ENCODE measurements around the gene FGGY. TPM values are rescaled to one million over a fixed set of nuclear protein-coding genes. Genes with fewer than 3 reads are reported as not detected.

Gene FGGY
- total and polyA plus RNA-seq, 2 donors (not counting 1 experiment from before 2014, with no cell fraction given), result 6.1 to 38.5 TPM

- Histone ChIP-seq H3K36me3 (replicated peaks in 1 of 2; ENCODE audit: control extremely low read depth in 1 of 2, control insufficient read depth in 1 of 2, extremely low read depth in 1 of 2, insufficient read depth in 2 of 2, low read length in 1 of 2) (no peaks in the 10 kb centered on the region), H3K9ac (ENCODE audit: low read length) (no peak overlapping the region), H3K4me1 (ENCODE audit: control insufficient read depth in 2 of 2, insufficient read depth in 2 of 2, low read length in 2 of 2) (peaks cover 15 to 16% of the 10 kb centered on the region in 2 donors), H3K9me3 (ENCODE audit: control extremely low read depth in 1 of 3, control insufficient read depth in 2 of 3, insufficient read depth in 1 of 3, low read length in 2 of 3) (no peaks in the 10 kb centered on the region), H3K79me2 (ENCODE audit: control insufficient read depth, insufficient read depth, low read length) (no peaks in the 10 kb centered on the region), H3K27ac (ENCODE audit: low read length in 2 of 2) (no peak overlapping the region), H3K27me3 (replicated peaks in 1 of 4; ENCODE audit: control extremely low read depth in 1 of 4, control insufficient read depth in 3 of 4, insufficient read depth in 4 of 4, low read length in 3 of 4) (no peaks in the 10 kb centered on the region), H3K4me3 (ENCODE audit: control extremely low read depth in 1 of 5, extremely low read depth in 1 of 5, insufficient read depth in 1 of 5, low read depth in 2 of 5, low read length in 4 of 5) (no peak overlapping the region), H4K20me1 (ENCODE audit: control insufficient read depth, insufficient read depth, low read length, poor library complexity, severe bottlenecking) (no peaks in the 10 kb centered on the region), H2AFZ (ENCODE audit: insufficient read depth, low read depth, low read length, poor library complexity, severe bottlenecking) (no peak overlapping the region), H3K4me2 (replicated peaks; ENCODE audit: low read depth, low read length, poor library complexity, severe bottlenecking) (no peak overlapping the region)
- intact Hi-C loops (cut with micrococcal nuclease), result loop anchor here (10.0 kb wide), 2 partner anchors 616 to 1146 kb away; partner anchors contain the start of gene OMA1
- 95% methylated on average over 7 of the region's 7 CpGs for WGBS (ENCODE audit: insufficient coverage)
- POLR2A ChIA-PET, result no interaction called here
- Mint-ChIP-seq H3K27ac (no peak overlapping the region), H3K9me3 (ENCODE audit: insufficient read depth) (no peaks in the 10 kb centered on the region), H3K4me3 (no peak overlapping the region), H3K27me3 (no peaks in the 10 kb centered on the region), H3K4me1 (peaks cover 14% of the 10 kb centered on the region)
- CTCF ChIA-PET, result interaction anchor here (1.2 to 1.5 kb wide), 2 partner anchors 8 to 908 kb away, joined by 3 to 4 read pairs; no protein-coding TSS in a partner anchor
- no peak for DNase-seq
- no peak for ATAC-seq (ENCODE audit: low read depth)
- no peak for TF ChIP-seq CTCF (IDR thresholded peaks at IDR 0.05)
- TF ChIP-seq EZH2 (IDR thresholded peaks at IDR 0.05; ENCODE audit: borderline replicate concordance, insufficient read depth, low read depth, low read length, poor library complexity, severe bottlenecking), result no peak
Measured at GRCh38 chr1:59690171-59690930, 393.5 kb downstream of the FGGY start.

GRCh38 chr1:59691261-59691660 lies 394.4 kb downstream of the FGGY start:
- Histone ChIP-seq H3K4me3 (ENCODE audit: control extremely low read depth in 1 of 5, extremely low read depth in 1 of 5, insufficient read depth in 1 of 5, low read depth in 2 of 5, low read length in 4 of 5) (no peak overlapping the region), H3K4me1 (ENCODE audit: control insufficient read depth in 2 of 2, insufficient read depth in 2 of 2, low read length in 2 of 2) (peaks cover 16% of the 10 kb centered on the region in 2 donors), H3K9ac (ENCODE audit: low read length) (no peak overlapping the region), H3K27me3 (replicated peaks in 1 of 4; ENCODE audit: control extremely low read depth in 1 of 4, control insufficient read depth in 3 of 4, insufficient read depth in 4 of 4, low read length in 3 of 4) (no peaks in the 10 kb centered on the region), H3K9me3 (ENCODE audit: control extremely low read depth in 1 of 3, control insufficient read depth in 2 of 3, insufficient read depth in 1 of 3, low read length in 2 of 3) (no peaks in the 10 kb centered on the region), H4K20me1 (ENCODE audit: control insufficient read depth, insufficient read depth, low read length, poor library complexity, severe bottlenecking) (no peaks in the 10 kb centered on the region), H3K79me2 (ENCODE audit: control insufficient read depth, insufficient read depth, low read length) (no peaks in the 10 kb centered on the region), H3K36me3 (replicated peaks in 1 of 2; ENCODE audit: control extremely low read depth in 1 of 2, control insufficient read depth in 1 of 2, extremely low read depth in 1 of 2, insufficient read depth in 2 of 2, low read length in 1 of 2) (no peaks in the 10 kb centered on the region), H3K27ac (ENCODE audit: low read length in 2 of 2) (no peak overlapping the region), H3K4me2 (replicated peaks; ENCODE audit: low read depth, low read length, poor library complexity, severe bottlenecking) (no peak overlapping the region), H2AFZ (ENCODE audit: insufficient read depth, low read depth, low read length, poor library complexity, severe bottlenecking) (no peak overlapping the region)
- WGBS (ENCODE audit: insufficient coverage), result 92% methylated on average over 2 of the region's 4 CpGs
- Mint-ChIP-seq H3K4me3 (no peak overlapping the region), H3K27ac (no peak overlapping the region), H3K27me3 (no peaks in the 10 kb centered on the region), H3K9me3 (ENCODE audit: insufficient read depth) (no peaks in the 10 kb centered on the region), H3K4me1 (peaks cover 12% of the 10 kb centered on the region)
- ChIA-PET POLR2A (no interaction called here), CTCF (interaction anchor here (1.5 to 1.6 kb wide), 2 partner anchors 909 to 912 kb away, joined by 3 read pairs; no protein-coding TSS in a partner anchor)
- DNase-seq, result no peak
- intact Hi-C loops (cut with micrococcal nuclease), result loop anchor here (10.0 kb wide), 2 partner anchors 616 to 1146 kb away; partner anchors contain the start of gene OMA1
- no peak for ATAC-seq (ENCODE audit: low read depth)
- no peak for TF ChIP-seq CTCF (IDR thresholded peaks at IDR 0.05)
- TF ChIP-seq EZH2 (IDR thresholded peaks at IDR 0.05; ENCODE audit: borderline replicate concordance, insufficient read depth, low read depth, low read length, poor library complexity, severe bottlenecking), result no peak
